Astrocyte (in vitro differentiated cells and primary cell): ENCODE data around the gene KCNMA1. TPM values are rescaled to one million over a fixed set of nuclear protein-coding genes. Genes with fewer than 3 reads are reported as not detected.

Experiments used
- DNase-seq: peaks from one replicate; pipeline ENCODE4 v3.0.0-alpha.2; 2010; ENCODE audit warnings: low read depth
- FAIRE-seq: peaks from 2 replicates; lab custom pipeline; 2011; peaks lifted over from hg19 to GRCh38; lab: Jason Lieb, UNC
- H2AFZ ChIP-seq: 2 replicates; pipeline ENCODE4 v1.6.0; 2012; ENCODE audit warnings: low read depth, low read length, inconsistent platforms
- H3K27ac ChIP-seq: 2 replicates; pipeline ENCODE4 v1.5.1; 2011; ENCODE audit warnings: low read depth, low read length, inconsistent platforms
- H3K27me3 ChIP-seq: 2 replicates; pipeline ENCODE4 v1.6.0; 2011; ENCODE audit warnings: low read length, inconsistent platforms; ENCODE audit not compliant: insufficient read depth
- H3K36me3 ChIP-seq: 2 replicates; pipeline ENCODE4 v1.5.1; 2011; ENCODE audit warnings: low read length, inconsistent platforms; ENCODE audit not compliant: insufficient read depth
- H3K4me1 ChIP-seq: 2 replicates; pipeline ENCODE4 v1.5.1; 2011; ENCODE audit warnings: low read length, inconsistent platforms; ENCODE audit not compliant: insufficient read depth
- H3K4me2 ChIP-seq: 2 replicates; pipeline ENCODE4 v1.6.0; 2012; ENCODE audit warnings: low read length, inconsistent platforms
- H3K4me3 ChIP-seq: 2 replicates; pipeline ENCODE4 v1.5.1; 2011; ENCODE audit warnings: low read depth, mild to moderate bottlenecking, low read length, inconsistent platforms; ENCODE audit not compliant: insufficient read depth
- H3K79me2 ChIP-seq: 2 replicates; pipeline ENCODE4 v1.6.0; 2012; ENCODE audit warnings: mild to moderate bottlenecking, low read length, inconsistent platforms; ENCODE audit not compliant: insufficient read depth
- H3K9ac ChIP-seq: 2 replicates; pipeline ENCODE4 v1.6.0; 2012; ENCODE audit warnings: mild to moderate bottlenecking, low read length, inconsistent platforms
- H3K9me3 ChIP-seq: 2 replicates; pipeline ENCODE4 v1.5.1; 2012; ENCODE audit warnings: low read depth, mild to moderate bottlenecking, low read length, inconsistent platforms; ENCODE audit not compliant: insufficient read depth
- H4K20me1 ChIP-seq: 2 replicates; pipeline ENCODE4 v1.6.0; 2012; ENCODE audit warnings: low read length, inconsistent platforms; ENCODE audit not compliant: insufficient read depth
- H3K27ac Mint-ChIP-seq: one replicate; pipeline ENCODE4 v1.8.0; 2021; ENCODE audit warnings: mild to moderate bottlenecking, mixed read lengths; ENCODE audit not compliant: unreplicated experiment
- H3K27me3 Mint-ChIP-seq: one replicate; pipeline ENCODE4 v1.8.0; 2021; ENCODE audit warnings: low read depth, mixed read lengths; ENCODE audit not compliant: unreplicated experiment
- H3K36me3 Mint-ChIP-seq: one replicate; pipeline ENCODE4 v1.8.0; 2021; ENCODE audit warnings: low read depth, mixed read lengths; ENCODE audit not compliant: unreplicated experiment
- H3K4me1 Mint-ChIP-seq: one replicate; pipeline ENCODE4 v1.8.0; 2021; ENCODE audit warnings: low read depth, mixed read lengths; ENCODE audit not compliant: unreplicated experiment
- H3K4me3 Mint-ChIP-seq: one replicate; pipeline ENCODE4 v1.8.0; 2021; ENCODE audit warnings: mild to moderate bottlenecking, moderate library complexity, mixed read lengths; ENCODE audit not compliant: unreplicated experiment
- H3K9me3 Mint-ChIP-seq: one replicate; pipeline ENCODE4 v1.8.0; 2021; ENCODE audit warnings: mild to moderate bottlenecking, mixed read lengths; ENCODE audit not compliant: unreplicated experiment
- EZH2 ChIP-seq: IDR thresholded peaks from 2 replicates; pipeline ENCODE4 v1.6.1; 2012; ENCODE audit warnings: mild to moderate bottlenecking, low read length, inconsistent platforms; ENCODE audit not compliant: insufficient read depth
- total RNA-seq: library from RNA; stranded (reverse); gene quantifications from 2 replicates; pipeline ENCODE4 v1.2.1, GENCODE V29; 2021
- TF ChIP-seq, protein P1 (sequence below): IDR thresholded peaks from 2 replicates; pipeline ENCODE4 v1.5.1; 2011; ENCODE audit warnings: low read depth, mild to moderate bottlenecking, inconsistent platforms, low read length, moderate library complexity; ENCODE audit not compliant: insufficient read depth

KCNMA1 gene
- total RNA-seq, 1 donor from 2014 or later = 45.8 TPM

DNA sequence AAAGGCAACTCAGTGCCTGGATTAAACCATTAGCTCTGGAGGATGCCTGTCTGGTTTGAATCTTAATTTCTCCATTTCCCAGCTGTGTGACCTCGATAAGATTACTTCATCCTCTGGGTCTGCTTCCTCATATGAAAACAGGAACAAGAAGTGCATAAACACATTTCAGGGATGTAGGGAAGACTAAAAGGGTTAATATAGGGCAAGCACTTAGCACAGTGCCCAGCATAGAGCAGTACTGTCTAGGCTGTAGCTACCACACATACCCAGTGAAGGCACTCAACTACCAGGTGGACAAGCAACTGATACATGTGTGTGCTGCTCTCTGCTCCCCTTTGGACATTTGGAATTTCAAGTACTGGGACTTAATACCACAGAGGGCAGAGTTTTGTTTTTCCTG is 85.4 kb downstream of the KCNMA1 start:
- Histone ChIP-seq H4K20me1 (peaks cover 5% of the 10 kb centered on the region), H3K9me3 (no peaks in the 10 kb centered on the region), H2AFZ (no peak overlapping the region), H3K4me2 (no peak overlapping the region), H3K4me3 (no peak overlapping the region), H3K79me2 (peaks cover 12% of the 10 kb centered on the region), H3K36me3 (no peaks in the 10 kb centered on the region), H3K27ac (no peak overlapping the region), H3K9ac (no peak overlapping the region), H3K27me3 (no peaks in the 10 kb centered on the region), H3K4me1 (peaks cover 4% of the 10 kb centered on the region)
- H3K36me3 Mint-ChIP-seq = peaks cover 11% of the 10 kb centered on the region
- H3K4me3 Mint-ChIP-seq = no peak overlapping the region
- no peak overlapping the region for H3K27ac Mint-ChIP-seq
- no peaks in the 10 kb centered on the region for H3K27me3 Mint-ChIP-seq
- TF ChIP-seq EZH2 = no peak
- TF ChIP-seq, protein P1, sequence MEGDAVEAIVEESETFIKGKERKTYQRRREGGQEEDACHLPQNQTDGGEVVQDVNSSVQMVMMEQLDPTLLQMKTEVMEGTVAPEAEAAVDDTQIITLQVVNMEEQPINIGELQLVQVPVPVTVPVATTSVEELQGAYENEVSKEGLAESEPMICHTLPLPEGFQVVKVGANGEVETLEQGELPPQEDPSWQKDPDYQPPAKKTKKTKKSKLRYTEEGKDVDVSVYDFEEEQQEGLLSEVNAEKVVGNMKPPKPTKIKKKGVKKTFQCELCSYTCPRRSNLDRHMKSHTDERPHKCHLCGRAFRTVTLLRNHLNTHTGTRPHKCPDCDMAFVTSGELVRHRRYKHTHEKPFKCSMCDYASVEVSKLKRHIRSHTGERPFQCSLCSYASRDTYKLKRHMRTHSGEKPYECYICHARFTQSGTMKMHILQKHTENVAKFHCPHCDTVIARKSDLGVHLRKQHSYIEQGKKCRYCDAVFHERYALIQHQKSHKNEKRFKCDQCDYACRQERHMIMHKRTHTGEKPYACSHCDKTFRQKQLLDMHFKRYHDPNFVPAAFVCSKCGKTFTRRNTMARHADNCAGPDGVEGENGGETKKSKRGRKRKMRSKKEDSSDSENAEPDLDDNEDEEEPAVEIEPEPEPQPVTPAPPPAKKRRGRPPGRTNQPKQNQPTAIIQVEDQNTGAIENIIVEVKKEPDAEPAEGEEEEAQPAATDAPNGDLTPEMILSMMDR = no peak
- FAIRE-seq = no peak
- H3K9me3 Mint-ChIP-seq = no peaks in the 10 kb centered on the region
- DNase-seq = no peak
- H3K4me1 Mint-ChIP-seq = peaks cover 20% of the 10 kb centered on the region

DNA sequence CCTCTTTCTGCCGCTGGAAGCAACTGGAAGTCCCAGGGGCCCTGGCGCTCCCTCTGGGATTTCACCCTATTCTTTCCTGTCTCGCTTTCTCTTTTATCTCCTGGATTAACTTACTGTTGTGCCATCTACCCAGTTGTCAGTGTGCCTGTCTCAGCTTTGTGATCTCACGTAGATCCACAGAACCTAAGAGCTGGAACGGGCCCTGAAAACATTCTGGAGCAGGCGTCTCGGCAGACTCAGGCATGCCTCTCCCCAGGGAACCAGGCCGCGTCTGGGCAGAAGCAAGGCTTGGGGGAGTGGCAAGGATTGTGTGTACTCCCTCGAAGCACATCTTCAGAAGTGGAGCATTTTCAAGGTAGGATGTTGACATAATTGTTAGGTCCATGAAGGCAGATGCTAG is 87.2 kb downstream of the KCNMA1 start:
- Mint-ChIP-seq H3K9me3 (peaks cover 2% of the 10 kb centered on the region), H3K27me3 (peaks cover 3% of the 10 kb centered on the region), H3K27ac (no peak overlapping the region), H3K4me3 (no peak overlapping the region), H3K36me3 (peaks cover 10% of the 10 kb centered on the region), H3K4me1 (peaks cover 19% of the 10 kb centered on the region)
- Histone ChIP-seq H3K4me1 (peaks cover 4% of the 10 kb centered on the region), H3K9ac (no peak overlapping the region), H2AFZ (no peak overlapping the region), H3K27me3 (no peaks in the 10 kb centered on the region), H3K9me3 (no peaks in the 10 kb centered on the region), H3K27ac (no peak overlapping the region), H3K36me3 (no peaks in the 10 kb centered on the region), H3K4me2 (no peak overlapping the region), H4K20me1 (peaks cover 5% of the 10 kb centered on the region), H3K79me2 (peaks cover 15% of the 10 kb centered on the region), H3K4me3 (no peak overlapping the region)
- no peak for FAIRE-seq
- no peak for TF ChIP-seq EZH2
- TF ChIP-seq, protein P1 = no peak
- no peak for DNase-seq

DNA sequence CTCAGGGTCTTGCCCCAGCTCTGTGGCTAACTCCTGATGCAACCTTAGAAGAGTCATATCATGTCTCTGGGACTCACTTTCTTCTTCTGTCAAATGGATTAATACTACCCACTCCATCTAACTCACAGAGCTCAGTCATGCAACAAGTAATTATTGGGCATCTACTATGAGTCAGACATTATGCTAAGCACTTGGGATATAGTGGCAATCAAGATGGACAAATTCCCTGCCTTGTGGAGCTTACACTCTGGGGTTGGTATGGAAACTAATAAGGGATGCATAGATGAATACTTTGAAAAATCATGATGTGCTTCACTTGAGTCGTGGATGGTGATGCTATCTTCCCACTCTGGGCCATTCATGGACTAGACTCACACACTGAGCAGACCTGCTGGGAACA is 88.9 kb downstream of the KCNMA1 start:
- H3K79me2 ChIP-seq = peaks cover 11% of the 10 kb centered on the region
- H3K9ac ChIP-seq = no peak overlapping the region
- no peak overlapping the region for H3K4me3 ChIP-seq
- H2AFZ ChIP-seq = no peak overlapping the region
- H3K27ac ChIP-seq = no peak overlapping the region
- no peaks in the 10 kb centered on the region for H3K9me3 ChIP-seq
- H3K4me2 ChIP-seq = no peak overlapping the region
- FAIRE-seq = no peak
- H4K20me1 ChIP-seq = peaks cover 5% of the 10 kb centered on the region
- Mint-ChIP-seq H3K36me3 (peaks cover 10% of the 10 kb centered on the region), H3K27me3 (peaks cover 3% of the 10 kb centered on the region), H3K27ac (no peak overlapping the region), H3K9me3 (peaks cover 2% of the 10 kb centered on the region), H3K4me1 (peaks cover 18% of the 10 kb centered on the region), H3K4me3 (no peak overlapping the region)
- H3K4me1 ChIP-seq = no peaks in the 10 kb centered on the region
- H3K36me3 ChIP-seq = no peaks in the 10 kb centered on the region
- no peaks in the 10 kb centered on the region for H3K27me3 ChIP-seq
- no peak for DNase-seq
- TF ChIP-seq EZH2 = no peak
- TF ChIP-seq, protein P1 = no peak
